ENCODE measurements around the gene GNB4.

The GNB4 gene

DNA sequence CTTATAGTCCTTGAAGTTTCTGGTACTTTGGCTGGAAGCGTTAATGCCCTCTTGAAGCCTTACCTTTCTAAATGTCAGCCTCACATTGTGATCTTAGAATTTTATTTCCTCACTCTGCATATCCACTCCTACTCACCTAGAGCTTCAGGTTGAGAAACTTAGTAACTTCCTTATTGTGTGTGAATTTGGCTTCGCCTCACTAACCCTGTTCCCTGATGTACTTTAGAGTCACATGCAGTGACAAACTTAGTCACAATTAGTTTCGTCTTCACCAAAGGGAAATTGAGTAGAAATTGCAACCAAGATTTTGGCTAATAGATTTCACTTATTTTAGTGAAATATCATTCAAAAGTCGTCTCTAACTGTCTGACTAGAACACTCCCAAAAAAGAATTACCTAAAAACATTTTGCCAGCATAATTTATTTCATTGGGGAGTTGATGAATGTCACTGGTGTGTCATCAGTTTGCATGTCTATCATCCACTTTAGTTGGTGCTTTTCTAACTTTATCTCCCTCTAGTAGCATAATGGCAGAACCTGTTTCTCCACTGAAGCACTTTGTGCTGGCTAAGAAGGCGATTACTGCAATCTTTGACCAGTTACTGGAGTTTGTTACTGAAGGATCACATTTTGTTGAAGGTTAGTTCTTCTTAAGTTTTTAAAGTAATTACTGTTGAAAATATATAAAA, 102.8 kb downstream of the GNB4 start:
- DNase-seq (ENCODE audit: low spot score) = peak; percentile 28

DNA sequence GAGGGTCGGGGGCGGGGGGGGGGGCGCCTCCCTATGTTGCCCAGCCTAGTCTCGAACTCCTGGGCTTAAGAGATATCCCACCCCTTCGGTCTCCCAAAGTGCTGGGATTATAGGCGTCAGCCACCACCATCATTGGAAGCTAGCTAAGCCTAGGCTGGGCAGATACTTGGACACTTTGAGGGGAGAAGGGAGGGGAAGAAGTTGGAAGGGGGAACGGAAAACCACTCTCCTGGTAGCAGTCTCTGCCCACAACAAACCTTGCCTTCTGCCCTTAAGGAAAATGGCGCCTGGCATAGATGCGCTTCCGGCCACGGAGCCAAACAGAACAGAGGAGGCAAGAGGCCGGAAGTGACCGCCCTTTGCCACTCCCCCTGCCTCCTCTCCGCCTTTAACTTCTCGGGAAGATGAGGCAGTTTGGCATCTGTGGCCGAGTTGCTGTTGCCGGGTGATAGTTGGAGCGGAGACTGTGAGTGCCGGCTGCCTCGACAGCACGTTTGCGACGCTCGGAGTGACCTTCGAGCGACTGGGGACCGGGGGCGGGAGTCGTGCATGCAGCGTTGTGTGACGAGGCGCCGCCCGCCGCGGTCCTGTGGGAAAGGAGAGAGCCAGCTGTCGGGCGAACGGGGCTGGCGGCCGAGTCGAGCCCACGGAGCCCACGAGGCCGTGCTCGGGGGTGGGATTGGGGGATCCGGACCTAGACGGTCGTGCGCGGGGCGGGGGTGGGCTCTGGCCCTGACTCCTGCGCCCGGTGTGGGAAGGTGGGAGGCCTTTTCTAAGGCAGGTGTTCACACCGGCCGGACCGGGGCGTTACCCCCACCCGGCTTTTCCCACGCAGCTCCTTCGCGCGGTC, 103.7 kb downstream of the GNB4 start, which contains the start of gene MFN1:
Gene MFN1 (plus strand): TSS at position 365 of the 850 bp plus-strand sequence. CDS start 1,143 bp downstream, outside the sequence.
- DNase-seq (ENCODE audit: low spot score) = peak; percentile 95

All from activated CD4-positive, alpha-beta T cell treated with anti-CD3 and anti-CD28 coated beads, Interleukin-2, Interleukin-4, amounts not matched to agents 100 ng/mL and 50 ng/mL, durations not matched to agents 16 hours and 8 hours (primary cell).